GM19452 (cell line): Measurements from ENCODE around the gene TOMM40L.
"Not testable (repeated sequence)": the region's sequence is repeated elsewhere in the genome, so short reads cannot be mapped to it uniquely, and the experiment has no call there.

Experiments used
- ATAC-seq: cut with Tn5 transposase; IDR thresholded peaks from one replicate; pipeline ENCODE4 v1.9.1; 2021; ENCODE audit not compliant: unreplicated experiment

The TOMM40L gene

GRCh38 chr1:161219078-161219892 lies 6.6 kb upstream of the TOMM40L start:
- no peak for ATAC-seq

GRCh38 chr1:161220002-161220401 lies 5.9 kb upstream of the TOMM40L start:
- ATAC-seq: no peak

- no peak for ATAC-seq
These were observed 3.5 kb upstream of the TOMM40L start for GRCh38 chr1:161222175-161223019.

- no peak for ATAC-seq
These were observed 1.8 kb upstream of the TOMM40L start for GRCh38 chr1:161223805-161224694.

GRCh38 chr1:161224695-161225087 lies 1.2 kb upstream of the TOMM40L start:
- not testable (repeated sequence) for ATAC-seq

- no peak for ATAC-seq
These were observed 704 bp upstream of the TOMM40L start for GRCh38 chr1:161225178-161225533.

GRCh38 chr1:161226320-161226711 lies 456 bp downstream of the TOMM40L start:
- no peak for ATAC-seq

- no peak for ATAC-seq
These were observed 899 bp downstream of the TOMM40L start for GRCh38 chr1:161226759-161227158.

GRCh38 chr1:161227196-161227871 lies 1.5 kb downstream of the TOMM40L start:
- ATAC-seq: no peak

- no peak for ATAC-seq
These were observed 2.2 kb downstream of the TOMM40L start for GRCh38 chr1:161228032-161228431.

- no peak for ATAC-seq
These were observed 4.0 kb downstream of the TOMM40L start for GRCh38 chr1:161229896-161230295.

- ATAC-seq: no peak
These were observed 4.9 kb downstream of the TOMM40L start for GRCh38 chr1:161230762-161231161.

- no peak for ATAC-seq
These were observed 7.2 kb downstream of the TOMM40L start for GRCh38 chr1:161233102-161233501.

GRCh38 chr1:161235957-161236775 lies 10.3 kb downstream of the TOMM40L start:
- no peak for ATAC-seq

GRCh38 chr1:161238039-161238473 lies 12.2 kb downstream of the TOMM40L start, which contains the start of gene NR1I3:
Gene NR1I3, minus strand, starts transcription at chr1:161238203. Its CDS starts 1,638 bp downstream, at chr1:161236565.
- ATAC-seq: no peak

- no peak for ATAC-seq
These were observed 15.8 kb downstream of the TOMM40L start for GRCh38 chr1:161241682-161242081.

- no peak for ATAC-seq
These were observed 16.5 kb downstream of the TOMM40L start for GRCh38 chr1:161242313-161242712.

- no peak for ATAC-seq
These were observed 19.0 kb downstream of the TOMM40L start for GRCh38 chr1:161244888-161245287.

GRCh38 chr1:161250100-161250499 lies 24.2 kb downstream of the TOMM40L start:
- not testable (repeated sequence) for ATAC-seq

GRCh38 chr1:161250829-161251228 lies 25.0 kb downstream of the TOMM40L start:
- ATAC-seq: no peak
